Stimulated activated naive CD8-positive, alpha-beta T cell treated with anti-CD3 and anti-CD28 coated beads, Interleukin-15, Interleukin-2, amounts not matched to agents 100 ng/mL and 50 ng/mL, for 24 hours (primary cell): ENCODE data around the gene GATA2.

ENCODE experiments used
- H3K27ac Mint-ChIP-seq: one replicate; pipeline ENCODE4 v1.8.0; 2021; ENCODE audit warnings: mild to moderate bottlenecking, mixed read lengths
- H3K27me3 Mint-ChIP-seq: one replicate; pipeline ENCODE4 v1.8.0; 2021; ENCODE audit warnings: mixed read lengths
- H3K36me3 Mint-ChIP-seq: one replicate; pipeline ENCODE4 v1.8.0; 2021; ENCODE audit warnings: low read depth, mixed read lengths
- H3K4me1 Mint-ChIP-seq: one replicate; pipeline ENCODE4 v1.8.0; 2021; ENCODE audit warnings: low read depth, mixed read lengths
- H3K4me3 Mint-ChIP-seq: one replicate; pipeline ENCODE4 v1.8.0; 2021; ENCODE audit warnings: mild to moderate bottlenecking, mixed read lengths
- H3K9me3 Mint-ChIP-seq: one replicate; pipeline ENCODE4 v1.8.0; 2021; ENCODE audit warnings: mixed read lengths

GATA2 gene

DNA sequence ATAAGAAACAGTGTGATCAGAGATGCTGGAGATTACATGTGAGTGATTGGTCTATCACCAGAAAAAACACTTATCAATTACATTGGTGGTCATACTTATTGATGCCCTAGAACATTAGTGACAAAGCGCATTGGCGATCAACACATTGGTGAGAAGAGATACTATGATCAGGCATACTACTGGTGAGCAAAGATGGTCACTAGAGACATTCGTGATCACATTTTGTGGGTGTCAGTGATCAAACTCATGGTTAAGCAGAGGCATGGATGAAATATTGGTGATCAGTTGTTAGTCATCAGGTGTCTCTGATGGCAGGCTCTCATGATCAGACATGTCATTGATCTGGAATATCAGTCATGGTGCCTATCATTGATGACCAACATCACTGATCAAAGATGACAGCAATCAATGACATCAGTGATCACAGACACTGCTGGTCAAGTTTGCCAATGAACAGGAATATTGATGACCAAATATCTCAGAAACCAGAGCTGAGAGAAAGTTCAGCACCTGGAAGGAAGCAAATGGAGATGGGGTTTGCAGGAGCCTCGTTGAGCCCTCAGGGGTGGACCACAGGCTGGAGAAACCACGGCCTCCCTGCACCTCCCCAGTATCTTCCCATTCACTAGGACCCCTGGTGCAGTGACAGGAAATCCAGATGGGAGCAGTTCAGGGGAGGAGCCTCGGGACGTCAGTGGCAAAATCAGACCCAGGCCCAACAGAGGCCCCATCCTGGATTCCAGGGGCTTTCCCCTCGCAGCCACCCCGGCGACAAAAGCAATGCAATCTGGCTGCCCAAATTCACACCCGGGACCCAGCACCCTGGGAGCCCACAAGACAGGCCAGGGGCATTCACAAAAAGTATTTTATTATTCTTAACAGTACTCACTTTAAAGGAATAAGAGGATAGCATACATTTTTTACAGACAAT is 14.2 kb downstream of the GATA2 start:
- H3K9me3 Mint-ChIP-seq = no peaks in the 10 kb centered on the region
- no peak overlapping the region for H3K27ac Mint-ChIP-seq
- no peaks in the 10 kb centered on the region for H3K36me3 Mint-ChIP-seq
- H3K4me1 Mint-ChIP-seq = peaks cover 13% of the 10 kb centered on the region
- no peak overlapping the region for H3K4me3 Mint-ChIP-seq
- peaks cover 42% of the 10 kb centered on the region for H3K27me3 Mint-ChIP-seq

DNA sequence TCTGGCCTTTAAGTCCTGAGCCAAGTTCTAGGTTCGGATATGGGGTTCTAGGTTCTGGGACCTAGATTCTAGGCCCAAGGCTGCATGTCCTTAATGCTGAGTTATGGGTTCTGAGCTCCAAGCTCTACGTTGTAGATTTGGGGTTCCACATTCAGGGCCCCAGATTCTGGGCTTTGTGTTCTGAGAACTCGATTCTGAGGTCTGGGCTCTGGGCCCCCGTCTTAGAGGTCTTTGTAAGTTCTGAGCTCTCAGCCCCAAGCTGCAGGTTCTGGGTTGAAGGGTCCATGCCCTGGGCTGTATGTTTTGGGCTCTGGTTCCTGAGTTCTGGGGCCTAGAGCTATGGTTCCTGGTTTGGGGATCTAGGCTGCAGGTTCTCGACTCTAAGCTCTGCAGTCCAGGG is 16.3 kb downstream of the GATA2 start:
- no peak overlapping the region for H3K27ac Mint-ChIP-seq
- peaks cover 24% of the 10 kb centered on the region for H3K27me3 Mint-ChIP-seq
- no peaks in the 10 kb centered on the region for H3K9me3 Mint-ChIP-seq
- H3K4me3 Mint-ChIP-seq = no peak overlapping the region
- no peaks in the 10 kb centered on the region for H3K4me1 Mint-ChIP-seq
- no peaks in the 10 kb centered on the region for H3K36me3 Mint-ChIP-seq

DNA sequence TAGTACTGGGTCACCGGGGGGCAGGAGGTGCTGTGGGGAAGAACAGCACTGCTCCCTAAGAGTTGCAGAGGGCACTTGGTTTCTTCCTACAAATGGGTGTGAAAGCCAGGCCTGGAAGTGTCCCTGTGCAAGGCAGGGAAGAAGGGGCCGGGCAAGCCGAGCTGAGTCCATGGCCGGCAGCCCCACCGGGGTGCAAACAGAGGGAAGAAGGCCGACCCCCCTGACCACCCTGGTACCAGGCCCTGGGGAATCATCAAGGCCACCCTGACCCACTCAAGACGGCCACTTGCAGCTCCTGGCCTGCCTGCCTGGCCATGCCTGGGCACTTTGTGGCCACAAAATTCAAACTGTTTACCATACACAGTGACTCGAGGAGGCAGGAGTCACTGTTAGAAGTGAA is 17.6 kb downstream of the GATA2 start:
- Mint-ChIP-seq H3K4me3 (no peak overlapping the region), H3K9me3 (no peaks in the 10 kb centered on the region), H3K27me3 (peaks cover 21% of the 10 kb centered on the region), H3K36me3 (no peaks in the 10 kb centered on the region), H3K27ac (no peak overlapping the region), H3K4me1 (no peaks in the 10 kb centered on the region)

DNA sequence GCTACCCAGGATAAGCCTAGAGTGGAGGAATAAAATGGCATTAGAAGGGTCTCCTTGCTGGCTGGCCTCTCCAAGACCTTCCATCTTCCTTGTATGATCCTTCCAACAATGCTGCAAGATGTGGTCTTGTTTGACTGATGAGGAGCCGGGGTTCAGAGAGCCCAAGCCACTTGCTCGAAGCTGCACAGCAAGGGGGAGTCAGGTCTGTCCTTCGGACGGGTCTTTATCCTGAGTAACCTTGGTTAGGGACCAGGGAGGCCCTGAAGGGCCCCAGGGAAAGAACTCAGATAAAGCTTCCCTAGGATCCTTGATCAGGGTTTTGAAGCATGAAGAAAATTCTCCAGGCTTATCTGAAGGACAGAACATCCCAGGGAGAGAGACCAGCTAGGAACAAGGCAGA is 19.3 kb downstream of the GATA2 start:
- H3K36me3 Mint-ChIP-seq = no peaks in the 10 kb centered on the region
- H3K27me3 Mint-ChIP-seq = peaks cover 15% of the 10 kb centered on the region
- no peak overlapping the region for H3K4me3 Mint-ChIP-seq
- H3K9me3 Mint-ChIP-seq = no peaks in the 10 kb centered on the region
- H3K4me1 Mint-ChIP-seq = no peaks in the 10 kb centered on the region
- no peak overlapping the region for H3K27ac Mint-ChIP-seq

- peaks cover 9% of the 10 kb centered on the region for H3K27me3 Mint-ChIP-seq
- H3K9me3 Mint-ChIP-seq = no peaks in the 10 kb centered on the region
- H3K36me3 Mint-ChIP-seq = no peaks in the 10 kb centered on the region
- H3K4me3 Mint-ChIP-seq = no peak overlapping the region
- no peak overlapping the region for H3K27ac Mint-ChIP-seq
- H3K4me1 Mint-ChIP-seq = no peaks in the 10 kb centered on the region
Measured at GRCh38 chr3:128473180-128473519, 19.9 kb downstream of the GATA2 start.

- Mint-ChIP-seq H3K9me3 (no peaks in the 10 kb centered on the region), H3K27ac (no peak overlapping the region), H3K4me1 (no peaks in the 10 kb centered on the region), H3K27me3 (peaks cover 4% of the 10 kb centered on the region), H3K4me3 (no peak overlapping the region), H3K36me3 (no peaks in the 10 kb centered on the region)
Measured at GRCh38 chr3:128472449-128473179, 20.4 kb downstream of the GATA2 start.

- Mint-ChIP-seq H3K9me3 (no peaks in the 10 kb centered on the region), H3K4me3 (no peak overlapping the region), H3K27ac (no peak overlapping the region), H3K4me1 (peaks cover 8% of the 10 kb centered on the region), H3K36me3 (no peaks in the 10 kb centered on the region), H3K27me3 (peaks cover 3% of the 10 kb centered on the region)
Measured at GRCh38 chr3:128471720-128472119, 21.3 kb downstream of the GATA2 start.

DNA sequence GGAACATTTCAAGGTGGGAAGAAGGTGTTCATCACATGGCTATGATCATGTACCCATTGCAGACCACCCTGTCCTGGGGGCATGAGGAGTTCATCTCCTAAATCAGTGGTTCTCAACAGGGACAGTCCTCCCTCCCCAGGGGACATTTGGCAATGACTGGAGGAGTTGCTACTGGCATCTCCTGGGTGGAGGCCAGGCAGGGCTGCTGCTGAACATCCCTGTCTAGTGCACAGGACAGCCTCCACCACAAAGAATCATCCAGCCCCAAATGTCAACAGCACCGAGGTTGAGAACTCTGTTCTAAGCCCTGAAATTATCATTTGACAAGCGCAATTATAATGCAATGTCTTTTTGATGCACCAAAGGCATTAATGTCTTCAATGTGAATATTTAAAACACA is 21.9 kb downstream of the GATA2 start:
- H3K27me3 Mint-ChIP-seq = peaks cover 6% of the 10 kb centered on the region
- H3K27ac Mint-ChIP-seq = no peak overlapping the region
- no peaks in the 10 kb centered on the region for H3K36me3 Mint-ChIP-seq
- H3K9me3 Mint-ChIP-seq = no peaks in the 10 kb centered on the region
- peaks cover 8% of the 10 kb centered on the region for H3K4me1 Mint-ChIP-seq
- H3K4me3 Mint-ChIP-seq = no peak overlapping the region

DNA sequence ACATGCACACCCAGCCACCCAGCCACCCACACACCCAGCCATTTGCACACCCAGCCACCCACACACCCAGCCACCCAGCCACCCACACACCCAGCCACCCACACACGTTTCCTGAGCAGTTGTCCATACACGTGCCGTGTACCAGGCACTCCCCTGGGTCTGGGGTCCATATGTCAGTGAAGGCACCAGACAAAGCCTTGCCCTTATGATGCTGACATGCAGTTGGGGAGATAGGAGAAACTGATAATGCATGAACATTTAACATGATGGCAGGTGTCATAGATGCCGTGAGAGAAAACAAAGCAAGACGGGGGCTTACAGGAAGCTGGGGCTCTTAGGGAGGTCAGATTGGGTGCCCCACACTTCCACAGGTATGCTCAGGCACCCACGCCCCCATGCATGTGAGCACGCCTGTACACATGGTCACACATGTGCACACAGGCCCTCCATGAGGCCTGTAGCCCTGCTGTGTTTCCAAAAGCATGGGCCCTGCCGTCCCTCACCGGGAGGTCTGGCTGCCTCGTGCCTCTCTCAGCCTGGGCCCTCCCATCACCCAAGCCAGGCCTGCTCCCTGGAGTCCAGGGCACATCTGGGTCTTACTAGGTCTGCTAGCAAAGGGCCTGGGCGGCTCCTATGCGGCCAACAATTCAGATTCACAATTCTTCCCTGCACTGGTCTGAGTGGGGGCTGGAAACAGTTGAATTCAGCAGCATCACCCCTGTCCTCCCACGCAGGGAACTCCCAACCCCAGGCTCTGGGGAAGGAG is 22.7 kb downstream of the GATA2 start:
- Mint-ChIP-seq H3K4me1 (peaks cover 8% of the 10 kb centered on the region), H3K9me3 (no peaks in the 10 kb centered on the region), H3K27me3 (peaks cover 11% of the 10 kb centered on the region), H3K4me3 (no peak overlapping the region), H3K36me3 (no peaks in the 10 kb centered on the region), H3K27ac (no peak overlapping the region)

GRCh38 chr3:128469556-128469955 is 23.4 kb downstream of the GATA2 start:
- Mint-ChIP-seq H3K4me3 (no peak overlapping the region), H3K4me1 (peaks cover 8% of the 10 kb centered on the region), H3K36me3 (no peaks in the 10 kb centered on the region), H3K9me3 (no peaks in the 10 kb centered on the region), H3K27ac (no peak overlapping the region), H3K27me3 (peaks cover 14% of the 10 kb centered on the region)

- Mint-ChIP-seq H3K9me3 (no peaks in the 10 kb centered on the region), H3K27me3 (peaks cover 14% of the 10 kb centered on the region), H3K4me1 (peaks cover 8% of the 10 kb centered on the region), H3K36me3 (no peaks in the 10 kb centered on the region), H3K27ac (no peak overlapping the region), H3K4me3 (no peak overlapping the region)
Measured at GRCh38 chr3:128468791-128469527, 24.0 kb downstream of the GATA2 start.

GRCh38 chr3:128468285-128468790 is 24.7 kb downstream of the GATA2 start:
- Mint-ChIP-seq H3K9me3 (no peaks in the 10 kb centered on the region), H3K4me3 (no peak overlapping the region), H3K27ac (no peak overlapping the region), H3K36me3 (no peaks in the 10 kb centered on the region), H3K4me1 (peaks cover 8% of the 10 kb centered on the region), H3K27me3 (peaks cover 14% of the 10 kb centered on the region)

DNA sequence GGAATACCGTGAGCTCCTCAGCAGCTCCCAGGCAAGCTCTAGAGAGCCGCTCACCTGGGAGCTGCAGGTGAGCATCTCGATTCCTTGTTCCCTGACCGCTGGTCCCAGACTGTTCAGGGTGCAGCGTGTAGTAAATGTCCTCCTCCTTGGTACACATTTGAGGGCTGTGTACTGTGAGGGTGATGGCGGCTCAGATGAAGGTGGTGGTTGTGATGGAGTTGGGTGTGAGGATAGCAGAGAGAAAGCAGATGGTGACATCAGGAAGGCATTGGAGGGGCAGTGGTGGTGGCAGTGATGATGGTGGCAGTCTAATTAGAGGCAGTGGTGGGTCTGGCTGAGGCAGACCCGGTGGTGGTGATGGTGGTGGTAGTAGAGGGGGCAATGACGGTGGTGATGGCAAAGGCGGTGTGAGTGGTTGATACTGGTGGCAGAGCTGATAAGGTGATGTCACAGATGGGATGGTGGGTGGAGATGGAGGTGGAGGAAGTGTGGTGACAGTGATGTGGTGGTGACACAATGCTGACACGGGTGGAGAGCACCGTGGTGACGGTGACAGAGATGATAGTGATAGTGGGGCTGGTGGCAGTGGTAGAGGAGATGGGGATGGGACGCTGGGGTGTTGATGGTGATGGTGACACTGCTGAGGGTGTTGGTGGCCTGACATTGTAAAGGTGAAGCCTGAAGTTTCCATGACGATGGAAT is 26.0 kb downstream of the GATA2 start, which contains the start of gene DNAJB8:
Gene DNAJB8 (minus strand): TSS at position 51 of the 702 bp plus-strand sequence. CDS start 3,645 bp downstream, outside the sequence.
- Mint-ChIP-seq H3K36me3 (no peaks in the 10 kb centered on the region), H3K4me1 (peaks cover 8% of the 10 kb centered on the region), H3K27me3 (peaks cover 11% of the 10 kb centered on the region), H3K9me3 (no peaks in the 10 kb centered on the region), H3K4me3 (no peak within 1 kb of the TSS), H3K27ac (no peak within 1 kb of the TSS)

GRCh38 chr3:128464702-128465101 is 28.3 kb downstream of the GATA2 start:
- Mint-ChIP-seq H3K4me3 (no peak overlapping the region), H3K36me3 (no peaks in the 10 kb centered on the region), H3K27me3 (peaks cover 13% of the 10 kb centered on the region), H3K27ac (no peak overlapping the region), H3K4me1 (peaks cover 8% of the 10 kb centered on the region), H3K9me3 (no peaks in the 10 kb centered on the region)
